ENCODE results near the gene NAE1.

The NAE1 gene

DNA sequence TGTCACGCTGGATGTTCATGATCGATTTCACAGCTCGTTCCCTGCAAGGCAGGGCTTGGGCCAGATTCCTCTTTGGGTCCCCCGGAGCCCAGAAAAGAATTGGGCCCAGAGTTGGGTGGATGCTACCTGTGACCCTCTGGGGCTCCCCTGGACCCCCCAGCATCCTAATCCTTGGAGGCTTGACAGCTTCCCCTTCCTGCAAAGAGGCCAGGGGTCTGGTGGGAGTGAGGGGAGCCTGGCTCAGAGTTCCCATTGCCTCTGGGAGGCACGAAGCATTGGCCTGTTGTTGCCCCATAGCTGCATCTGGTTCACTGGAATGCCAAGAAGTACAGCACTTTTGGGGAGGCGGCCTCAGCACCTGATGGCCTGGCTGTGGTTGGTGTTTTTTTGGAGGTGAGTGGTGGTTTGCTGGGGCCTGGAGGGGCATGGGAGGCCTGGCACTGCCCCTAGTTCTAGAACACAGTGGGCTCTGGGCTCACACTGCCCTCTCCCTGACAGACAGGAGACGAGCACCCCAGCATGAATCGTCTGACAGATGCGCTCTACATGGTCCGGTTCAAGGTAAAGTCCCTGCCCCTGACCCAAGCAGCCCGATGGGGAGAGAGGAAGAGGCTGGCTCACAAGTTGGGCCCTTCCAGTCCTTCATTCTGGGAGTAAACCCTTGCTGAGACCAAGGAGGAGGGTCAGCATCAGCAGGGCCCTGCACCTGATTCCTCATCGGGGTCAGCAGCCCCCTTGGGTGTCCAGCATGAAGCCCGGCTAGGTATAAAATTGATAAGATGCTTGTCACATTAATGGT, 20.6 kb upstream of the NAE1 start:
- DNase-seq (ENCODE audit: extremely low spot score, insufficient read length, low read depth) = no peak
- FAIRE-seq = no peak

DNA sequence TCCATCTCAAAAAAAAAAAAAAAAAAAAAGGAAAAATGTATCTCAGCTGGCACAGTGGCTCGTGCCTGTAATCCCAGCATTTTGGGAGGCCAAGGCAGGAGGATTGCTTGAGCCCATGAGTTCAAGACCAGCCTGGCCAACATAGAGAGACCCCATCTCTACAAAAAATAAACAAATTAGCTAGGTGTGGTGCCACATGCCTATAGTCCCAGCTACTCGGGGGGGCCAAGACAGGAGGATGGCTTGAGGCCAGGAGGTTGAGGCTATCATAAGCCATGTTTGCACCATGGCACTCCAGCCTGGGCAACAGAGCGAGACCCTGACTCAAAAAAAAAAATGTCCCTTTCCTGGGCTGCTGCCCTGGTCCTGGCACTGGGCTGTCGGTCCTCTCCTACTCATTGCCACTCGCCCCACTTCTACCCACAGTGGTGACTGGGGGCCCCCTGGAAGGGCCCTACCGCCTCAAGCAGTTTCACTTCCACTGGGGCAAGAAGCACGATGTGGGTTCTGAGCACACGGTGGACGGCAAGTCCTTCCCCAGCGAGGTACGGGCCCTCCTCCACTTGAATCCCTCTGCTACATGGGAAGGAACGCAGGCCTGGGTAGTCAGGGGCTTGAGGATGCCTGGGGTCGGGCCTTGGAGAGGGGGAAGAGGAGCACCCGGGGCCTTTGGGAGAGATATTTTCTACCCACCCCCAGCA, 19.5 kb upstream of the NAE1 start:
- FAIRE-seq (no peak), DNase-seq (ENCODE audit: extremely low spot score, insufficient read length, low read depth) (no peak)

DNA sequence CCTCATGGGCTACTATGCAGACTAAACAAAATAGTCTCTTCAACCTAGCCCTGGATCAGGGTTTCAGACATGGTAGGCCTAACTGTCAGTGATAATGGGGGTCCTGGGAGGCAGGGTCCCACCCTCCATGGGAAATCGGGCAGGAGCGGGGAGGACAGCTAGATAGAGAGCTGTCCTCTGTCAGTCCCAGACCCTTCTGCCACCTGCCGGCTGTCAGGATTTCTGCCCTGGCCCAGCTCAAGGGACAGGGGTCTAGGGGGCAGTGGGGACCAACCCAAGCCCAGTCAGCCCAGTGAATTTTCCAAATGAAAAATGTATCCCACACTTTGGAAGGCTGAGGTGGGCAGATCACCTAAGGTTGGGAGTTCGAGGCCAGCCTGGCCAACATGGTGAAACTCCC, 18.8 kb upstream of the NAE1 start:
- FAIRE-seq (no peak), DNase-seq (ENCODE audit: extremely low spot score, insufficient read length, low read depth) (no peak)

DNA sequence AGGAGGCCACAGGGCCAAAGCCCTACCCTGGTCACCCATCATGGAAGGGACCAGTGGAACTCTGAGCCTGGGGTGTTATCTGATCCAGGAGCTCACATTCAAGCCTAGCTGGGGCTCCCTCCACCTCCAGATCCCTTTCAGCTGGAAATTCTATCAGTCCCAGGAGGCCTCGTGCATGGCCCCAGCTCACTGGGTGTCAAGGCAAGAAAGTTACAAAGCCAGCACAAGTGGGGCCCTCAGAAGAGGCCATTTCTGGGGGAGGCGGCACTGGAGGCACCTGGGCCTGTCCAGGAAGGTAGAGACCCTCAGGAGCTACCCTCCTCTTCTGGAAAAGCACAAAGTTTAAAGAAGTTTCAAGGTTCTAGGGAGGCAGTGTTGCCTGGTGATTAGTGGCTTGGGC, 18.2 kb upstream of the NAE1 start:
- no peak for FAIRE-seq
- no peak for DNase-seq (ENCODE audit: extremely low spot score, insufficient read length, low read depth)

DNA sequence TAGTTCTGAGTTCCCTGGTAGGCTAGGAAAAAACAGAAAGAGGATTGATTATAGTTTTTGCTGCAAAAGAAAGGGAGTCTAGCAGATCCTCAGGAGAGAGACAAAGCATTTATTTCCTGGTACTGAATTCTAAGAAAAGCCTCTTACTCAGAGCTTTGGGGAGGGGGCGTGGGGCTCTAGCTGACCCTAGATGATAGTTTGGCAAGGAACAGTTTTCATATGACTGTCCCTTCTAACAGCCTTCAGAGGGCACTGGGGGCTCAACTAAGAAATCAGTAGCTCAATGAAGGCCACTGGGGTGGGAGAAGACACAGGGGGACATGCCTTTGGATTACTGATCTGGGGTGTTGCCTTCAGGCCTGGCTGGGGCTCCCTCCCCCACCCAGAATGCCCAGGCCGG, 17.4 kb upstream of the NAE1 start:
- DNase-seq (ENCODE audit: extremely low spot score, insufficient read length, low read depth) (no peak), FAIRE-seq (no peak)

DNA sequence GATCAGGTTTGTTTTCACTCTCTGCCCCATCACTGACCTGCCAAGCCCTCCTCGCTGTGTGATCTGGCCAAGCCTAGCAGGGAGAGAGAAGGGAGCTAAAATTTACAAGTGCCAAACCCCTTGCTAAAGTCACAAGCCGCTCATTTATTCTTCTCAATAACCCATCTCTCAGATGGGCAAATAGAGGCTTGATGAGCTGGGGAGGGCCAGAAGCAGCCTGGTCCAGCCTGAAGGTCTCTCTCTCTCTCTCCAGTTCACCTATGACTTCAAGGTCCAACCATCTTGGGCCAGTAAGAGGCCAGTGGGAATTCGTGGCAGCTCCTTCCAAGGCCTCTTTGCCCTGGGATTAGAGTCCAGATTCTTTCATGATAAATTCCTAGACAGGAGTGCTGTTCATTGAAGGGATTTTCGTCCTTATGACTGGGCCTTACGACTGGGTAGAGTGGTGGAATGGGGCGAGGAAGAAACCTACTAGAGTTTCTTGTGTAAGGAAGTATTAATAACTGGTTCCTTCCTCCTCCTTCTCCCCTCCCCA, 16.8 kb upstream of the NAE1 start:
- no peak for DNase-seq (ENCODE audit: extremely low spot score, insufficient read length, low read depth)
- FAIRE-seq = no peak

DNA sequence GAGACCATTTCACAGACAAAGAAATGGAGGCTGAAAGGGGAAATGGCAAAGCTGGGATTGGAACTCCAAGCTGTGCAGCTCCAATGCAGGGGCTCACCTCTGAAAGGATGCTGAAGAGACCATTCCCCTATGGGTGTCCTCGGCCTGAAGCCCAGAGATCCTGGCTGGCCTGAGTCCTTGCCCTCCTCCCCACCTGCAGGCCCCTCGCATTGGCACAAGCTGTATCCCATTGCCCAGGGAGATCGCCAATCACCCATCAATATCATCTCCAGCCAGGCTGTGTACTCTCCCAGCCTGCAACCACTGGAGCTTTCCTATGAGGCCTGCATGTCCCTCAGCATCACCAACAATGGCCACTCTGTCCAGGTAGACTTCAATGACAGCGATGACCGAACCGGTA, 16.1 kb upstream of the NAE1 start:
- FAIRE-seq (no peak), DNase-seq (ENCODE audit: extremely low spot score, insufficient read length, low read depth) (no peak)

DNA sequence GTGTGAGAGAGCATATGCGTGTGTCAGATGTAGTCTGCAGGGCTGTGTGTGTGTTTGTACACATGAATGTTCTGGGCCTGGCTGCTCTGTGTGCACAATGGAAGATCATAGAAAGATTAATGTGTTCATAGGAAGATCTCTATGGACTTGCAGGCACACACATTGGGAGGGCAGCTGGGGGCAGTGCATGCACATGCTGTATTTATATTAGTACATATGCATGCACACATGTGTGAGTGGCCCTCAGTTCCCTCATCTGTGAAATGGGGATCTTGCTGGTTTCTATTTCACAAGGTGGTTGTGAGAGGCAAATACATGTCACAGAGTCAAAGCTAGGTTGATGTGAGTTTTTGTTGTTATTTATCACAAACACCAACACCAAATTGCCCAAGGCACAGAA, 15.5 kb upstream of the NAE1 start:
- FAIRE-seq = no peak
- no peak for DNase-seq (ENCODE audit: extremely low spot score, insufficient read length, low read depth)

DNA sequence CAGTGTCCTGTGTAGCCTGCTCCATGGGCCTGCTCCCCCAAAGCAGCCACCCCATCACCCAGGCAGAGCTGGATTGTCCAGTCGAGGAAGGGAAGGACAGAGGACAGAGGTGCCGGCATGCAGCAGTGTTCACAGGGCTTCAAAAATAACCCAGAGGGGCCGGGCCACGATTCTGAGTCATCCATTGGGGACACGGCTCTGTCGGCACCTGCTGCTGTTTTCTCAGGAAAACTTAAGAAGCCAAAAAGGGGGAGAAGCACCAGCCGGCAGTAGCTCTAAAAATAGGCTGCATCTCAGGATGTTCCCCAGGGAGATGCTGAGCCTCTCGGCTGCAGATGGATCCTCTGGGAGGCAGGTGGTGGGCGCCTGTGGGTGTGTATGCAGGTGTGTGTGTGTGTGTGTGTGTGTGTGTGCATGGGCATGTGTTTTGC, 15.0 kb upstream of the NAE1 start:
- DNase-seq (ENCODE audit: extremely low spot score, insufficient read length, low read depth) (no peak), FAIRE-seq (no peak)

DNA sequence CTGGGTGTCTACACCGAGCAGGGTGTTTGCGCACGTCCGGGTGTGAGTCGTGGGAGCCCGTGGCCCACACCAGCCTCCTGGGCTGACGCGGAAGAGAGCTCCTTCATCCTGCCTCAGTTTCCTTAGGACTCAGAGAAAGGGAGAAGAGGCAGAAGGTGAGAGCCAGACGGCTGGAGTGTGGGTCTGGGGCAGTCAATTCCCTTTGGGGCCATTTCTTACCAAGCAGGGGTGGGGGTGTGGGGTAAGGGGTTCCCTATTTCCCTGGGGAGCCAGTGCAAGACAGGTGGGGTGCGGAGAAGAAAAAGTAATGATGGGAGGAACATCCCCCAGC, 14.3 kb upstream of the NAE1 start:
- FAIRE-seq (no peak), DNase-seq (ENCODE audit: extremely low spot score, insufficient read length, low read depth) (no peak)

DNA sequence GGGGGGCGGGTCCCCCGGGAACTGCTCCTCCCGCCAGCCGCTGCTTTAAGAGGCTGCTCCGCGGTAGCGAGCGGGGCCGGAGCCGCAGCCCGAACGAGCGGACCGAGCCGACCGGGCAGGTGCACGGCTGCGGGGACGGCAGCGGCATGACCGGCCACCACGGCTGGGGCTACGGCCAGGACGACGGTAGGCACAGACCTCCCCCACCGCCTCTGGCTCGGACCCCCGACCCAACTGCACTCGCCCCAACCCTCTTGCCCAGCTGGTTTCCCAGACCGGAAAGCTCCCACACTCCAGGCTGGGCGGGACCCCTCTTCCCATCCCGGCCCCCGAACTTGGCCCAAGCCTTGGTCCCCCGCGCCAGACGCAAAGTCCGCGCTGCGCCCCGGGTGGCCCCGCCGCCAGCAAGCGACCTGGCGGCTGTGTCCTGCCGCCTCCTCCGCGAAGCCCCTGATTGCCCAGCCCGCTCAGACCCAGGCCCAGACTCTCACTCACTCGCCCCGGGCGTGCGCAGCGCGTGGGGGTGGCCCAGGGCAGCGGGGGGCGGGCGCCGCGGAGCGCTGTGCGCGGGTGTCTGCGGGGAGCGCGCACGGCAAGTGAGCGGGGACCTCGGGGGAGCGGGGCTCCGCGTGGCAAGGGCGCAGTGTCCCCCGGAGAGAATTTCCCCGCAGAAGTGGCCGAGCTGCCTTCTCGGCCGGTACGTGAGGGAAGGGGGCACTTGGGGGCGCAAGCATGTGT, 13.7 kb upstream of the NAE1 start, which contains the start of gene CA7:
CA7 (plus strand) TSS at position 73 of the 738 bp plus-strand sequence; CDS start at position 147, 74 bp downstream.
- FAIRE-seq (no peak), DNase-seq (ENCODE audit: extremely low spot score, insufficient read length, low read depth) (no peak)

DNA sequence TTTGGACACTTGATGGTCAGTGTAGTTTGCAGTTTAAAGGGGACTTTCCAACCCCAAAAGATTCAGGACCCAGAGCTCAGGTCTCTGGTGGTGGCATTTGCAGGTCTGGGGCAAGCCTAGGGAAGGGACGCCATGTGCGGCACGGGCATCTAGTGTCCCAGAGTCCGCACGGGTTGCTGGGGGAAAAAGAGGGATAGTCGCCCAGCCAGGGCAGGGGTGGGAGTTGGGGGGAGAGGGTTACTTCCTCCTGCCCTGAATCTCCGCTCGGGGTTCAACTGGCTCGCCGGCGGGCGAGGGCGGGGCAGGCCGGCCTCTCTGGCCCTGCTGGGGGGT, 13.2 kb upstream of the NAE1 start:
- FAIRE-seq (no peak), DNase-seq (ENCODE audit: extremely low spot score, insufficient read length, low read depth) (no peak)

DNA sequence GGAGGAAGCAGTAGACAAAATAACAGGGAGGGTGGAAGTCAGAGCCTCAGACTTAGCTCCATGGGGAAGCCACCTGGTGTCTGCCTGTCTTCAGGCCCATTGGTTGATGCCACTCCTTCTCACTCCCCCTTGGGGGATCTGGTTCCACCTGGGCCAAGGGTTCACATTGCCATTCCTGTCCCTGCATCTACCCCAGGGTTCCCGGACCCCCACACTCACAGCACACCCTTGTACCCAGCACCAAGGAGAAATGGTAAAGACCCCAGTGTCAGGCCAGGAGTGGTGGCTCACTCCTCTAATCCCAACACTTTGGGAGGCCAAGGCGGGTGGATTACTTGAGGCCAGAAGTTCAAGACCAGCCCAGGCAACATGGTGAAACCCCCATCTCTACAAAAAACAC, 12.4 kb upstream of the NAE1 start:
- FAIRE-seq (no peak), DNase-seq (ENCODE audit: extremely low spot score, insufficient read length, low read depth) (no peak)

DNA sequence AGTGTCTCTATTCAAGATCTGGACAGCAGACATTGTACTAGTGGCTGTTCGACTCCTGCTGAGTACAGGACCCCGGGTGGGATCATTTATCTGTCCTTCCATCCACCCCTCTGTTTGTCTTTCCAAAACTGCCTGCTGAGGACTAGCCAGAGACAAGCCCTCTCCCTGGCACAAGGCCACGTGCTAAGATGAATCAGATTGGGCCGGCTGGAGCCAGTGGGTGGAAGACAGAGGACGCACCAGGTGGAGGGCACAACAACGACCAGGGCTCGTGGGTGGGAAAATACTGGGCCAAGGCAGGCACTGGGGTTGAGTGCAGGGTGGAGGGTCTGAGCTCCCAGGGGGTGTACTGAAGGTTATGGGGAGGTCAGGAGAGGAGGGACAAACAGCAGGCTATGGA, 12.0 kb upstream of the NAE1 start:
- FAIRE-seq = no peak
- DNase-seq (ENCODE audit: extremely low spot score, insufficient read length, low read depth) = no peak

DNA sequence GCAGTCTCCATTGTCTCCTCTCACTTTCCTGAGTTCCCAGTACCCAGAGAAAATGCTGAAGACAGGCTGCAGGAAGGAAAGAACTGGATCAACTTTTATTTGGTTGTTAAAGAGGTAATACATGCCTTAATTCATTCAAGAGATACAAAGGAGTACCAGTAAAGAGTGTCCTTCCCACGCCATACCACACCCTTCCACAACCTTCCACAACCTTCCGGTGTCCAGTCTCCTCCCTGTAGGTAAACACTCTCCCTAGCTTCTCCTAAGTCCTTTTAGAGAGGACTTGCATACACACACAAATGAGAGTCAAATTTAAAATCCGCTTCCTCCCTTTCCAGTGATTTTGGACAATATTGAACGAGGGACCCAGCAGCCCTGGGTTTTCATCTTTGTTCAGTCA, 10.6 kb upstream of the NAE1 start:
- no peak for FAIRE-seq

DNA sequence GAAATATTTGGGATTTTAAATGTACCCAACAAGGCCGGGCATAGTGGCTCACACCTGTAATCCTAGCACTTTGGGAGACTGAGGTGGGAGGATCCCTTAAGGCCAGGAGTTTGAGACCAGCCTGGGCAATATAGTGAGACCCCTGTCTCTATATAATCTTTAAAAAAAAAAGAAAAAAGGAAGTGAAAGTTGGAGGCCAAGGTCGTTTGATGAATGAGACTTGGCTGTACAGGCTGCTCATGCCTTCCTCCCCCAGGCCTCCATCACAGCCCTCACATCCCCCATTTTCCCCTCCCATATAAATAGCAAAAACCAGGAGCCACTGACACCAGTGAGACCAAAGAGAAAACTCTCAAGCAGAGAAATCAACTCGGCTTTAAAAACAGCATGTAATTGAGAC, 10.1 kb upstream of the NAE1 start:
- no peak for FAIRE-seq

More for the DNA sequence above, 10.6 kb upstream of the NAE1 start:
- DNase-seq (ENCODE audit: extremely low spot score, insufficient read length, low read depth) = no peak

DNA sequence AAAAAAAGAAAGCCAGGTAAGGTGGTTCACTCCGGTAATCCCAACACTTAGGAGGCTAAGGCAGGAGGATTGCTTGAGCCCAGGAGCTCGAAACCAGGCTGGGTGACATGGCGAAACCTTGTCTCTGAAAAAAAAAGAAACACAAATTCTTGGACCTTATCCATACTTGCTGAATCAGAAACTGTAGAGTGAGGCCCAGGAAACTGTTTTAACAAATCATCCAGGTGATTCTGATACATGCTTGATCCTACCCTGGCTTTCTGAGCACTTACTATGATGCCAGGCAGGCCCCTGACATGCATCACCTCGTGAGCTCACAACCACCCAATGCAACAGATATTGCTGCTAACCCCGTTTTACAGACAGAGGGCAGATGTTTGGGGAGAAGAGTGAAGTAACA, 4.0 kb upstream of the NAE1 start:
- FAIRE-seq = no peak

More for the DNA sequence above, 10.1 kb upstream of the NAE1 start:
- DNase-seq (ENCODE audit: extremely low spot score, insufficient read length, low read depth) = no peak

DNA sequence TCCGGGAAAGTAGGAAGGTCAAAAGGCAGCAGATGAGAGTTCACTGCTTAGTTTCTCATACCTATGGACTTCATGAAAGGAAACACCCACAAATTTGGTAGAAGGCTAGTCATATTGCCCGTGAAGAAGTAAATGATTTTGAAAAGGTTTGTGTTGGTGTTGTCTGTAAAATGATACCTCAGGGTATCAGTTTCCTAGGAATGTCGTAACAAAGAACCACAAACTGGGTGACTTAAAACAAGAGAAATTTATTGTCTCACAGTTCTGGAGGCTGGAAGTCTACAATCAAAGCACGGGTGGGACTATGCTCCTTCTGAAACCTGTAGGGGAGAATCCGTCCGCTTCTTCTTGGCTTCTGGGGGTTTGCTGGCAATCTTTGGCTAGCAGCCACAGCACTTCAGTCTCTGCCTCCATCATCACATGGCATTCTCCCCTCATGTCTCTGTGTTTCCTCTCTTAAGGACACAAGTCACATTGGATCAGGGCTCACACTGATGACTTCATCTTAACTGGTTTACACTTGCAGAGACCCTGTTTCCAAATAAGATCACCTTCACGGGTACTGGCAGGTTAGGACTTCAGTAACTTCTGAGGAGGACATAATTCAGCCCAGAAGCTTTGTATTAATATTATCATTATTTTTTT, 2.0 kb upstream of the NAE1 start:
- FAIRE-seq (no peak), DNase-seq (ENCODE audit: extremely low spot score, insufficient read length, low read depth) (no peak)

More for the DNA sequence above, 4.0 kb upstream of the NAE1 start:
- DNase-seq (ENCODE audit: extremely low spot score, insufficient read length, low read depth) = no peak

DNA sequence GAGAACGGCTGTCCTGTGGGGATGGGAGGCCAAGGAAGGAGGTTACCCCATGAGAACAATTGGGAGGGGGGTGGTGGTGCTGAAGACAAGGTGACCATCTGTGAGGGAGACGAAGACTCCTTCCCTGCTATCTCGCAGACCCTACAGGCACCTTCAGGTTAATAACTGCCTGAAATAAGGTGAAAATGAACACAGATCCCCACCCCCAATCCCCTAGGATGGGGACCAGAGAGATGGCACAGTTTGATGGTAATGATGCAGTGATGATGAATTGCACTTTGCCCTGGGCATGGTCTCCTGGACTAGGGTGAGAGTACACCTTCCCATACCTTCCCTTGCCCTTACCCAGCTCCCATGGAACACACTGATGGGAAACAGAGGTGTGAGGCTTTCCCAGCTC, 1.4 kb upstream of the NAE1 start:
- FAIRE-seq (no peak), DNase-seq (ENCODE audit: extremely low spot score, insufficient read length, low read depth) (no peak)

DNA sequence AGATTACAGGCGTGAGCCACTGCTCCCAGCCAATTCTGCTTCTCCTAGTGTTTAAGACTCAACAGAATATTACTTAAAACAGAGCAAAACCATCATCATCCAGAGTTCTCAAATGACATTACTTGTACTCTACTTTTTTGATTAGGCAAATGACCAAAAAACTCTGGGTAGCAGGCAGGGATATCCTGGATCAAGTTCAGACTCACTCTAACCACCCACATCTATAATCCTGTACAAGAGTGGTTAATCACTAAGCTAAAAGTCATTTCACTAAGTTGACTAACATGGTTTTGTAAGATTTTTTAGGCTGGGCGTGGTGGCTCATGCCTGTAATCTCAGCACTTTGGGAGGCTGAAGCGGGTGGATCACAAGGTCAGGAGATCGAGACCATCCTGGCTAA, 6.8 kb downstream of the NAE1 start:
- DNase-seq (ENCODE audit: extremely low spot score, insufficient read length, low read depth) = no peak
- FAIRE-seq = no peak

All from GM18507 (cell line).